GM19238 (cell line): Measurements from ENCODE around the gene RSPO1.
A peak's percentile ranks its signal among the peaks of the same experiment; 100 is the strongest.
"Not testable (repeated sequence)": the region's sequence is repeated elsewhere in the genome, so short reads cannot be mapped to it uniquely, and the experiment has no call there.

Source experiments
- DNase-seq: peaks from one replicate; pipeline ENCODE4 v3.0.0; 2011; ENCODE audit warnings: low spot score; ENCODE audit not compliant: insufficient read length

Gene RSPO1, protein sequence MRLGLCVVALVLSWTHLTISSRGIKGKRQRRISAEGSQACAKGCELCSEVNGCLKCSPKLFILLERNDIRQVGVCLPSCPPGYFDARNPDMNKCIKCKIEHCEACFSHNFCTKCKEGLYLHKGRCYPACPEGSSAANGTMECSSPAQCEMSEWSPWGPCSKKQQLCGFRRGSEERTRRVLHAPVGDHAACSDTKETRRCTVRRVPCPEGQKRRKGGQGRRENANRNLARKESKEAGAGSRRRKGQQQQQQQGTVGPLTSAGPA

DNA sequence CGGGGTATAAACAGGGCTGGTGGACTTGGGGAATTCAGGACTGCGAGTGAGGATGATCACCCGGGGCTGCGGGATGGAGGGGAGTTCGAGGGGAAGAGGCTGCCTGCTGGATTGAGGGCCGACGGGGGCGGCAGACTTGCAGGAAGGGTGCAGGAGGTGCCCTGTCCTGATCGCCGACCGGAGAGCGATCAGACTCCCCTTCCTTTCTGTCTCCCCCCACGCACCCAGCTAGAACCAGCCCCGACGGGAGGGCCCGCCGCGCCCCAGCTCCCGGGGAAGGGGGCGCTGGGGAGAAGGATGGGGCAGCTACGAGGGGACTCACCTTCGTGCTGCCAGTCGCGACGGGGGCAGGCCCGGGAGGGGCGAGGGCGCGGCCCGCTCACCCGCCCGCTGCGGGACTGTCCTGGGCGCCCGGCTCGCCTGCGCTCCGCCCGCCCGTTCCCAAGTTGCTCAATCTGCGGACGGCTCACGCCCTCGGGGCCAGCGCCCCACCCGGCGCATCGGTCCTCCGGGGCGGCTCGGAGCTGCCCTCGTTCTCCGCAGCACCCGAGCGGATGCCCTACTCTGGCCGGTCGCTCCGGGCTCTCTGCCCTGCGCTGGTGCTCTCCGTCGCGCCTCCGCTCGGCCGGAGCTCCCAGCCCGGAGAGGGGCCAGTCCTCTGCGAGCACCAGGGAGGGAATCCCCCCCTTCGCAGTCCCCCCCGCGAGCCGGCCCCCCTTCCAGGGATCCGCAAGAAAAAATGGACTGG lies at the start of gene RSPO1:
Gene RSPO1, minus strand, starts transcription at position 649 of the 748 bp plus-strand sequence. CDS start 5,231 bp downstream, outside the sequence.
- no peak for DNase-seq

DNA sequence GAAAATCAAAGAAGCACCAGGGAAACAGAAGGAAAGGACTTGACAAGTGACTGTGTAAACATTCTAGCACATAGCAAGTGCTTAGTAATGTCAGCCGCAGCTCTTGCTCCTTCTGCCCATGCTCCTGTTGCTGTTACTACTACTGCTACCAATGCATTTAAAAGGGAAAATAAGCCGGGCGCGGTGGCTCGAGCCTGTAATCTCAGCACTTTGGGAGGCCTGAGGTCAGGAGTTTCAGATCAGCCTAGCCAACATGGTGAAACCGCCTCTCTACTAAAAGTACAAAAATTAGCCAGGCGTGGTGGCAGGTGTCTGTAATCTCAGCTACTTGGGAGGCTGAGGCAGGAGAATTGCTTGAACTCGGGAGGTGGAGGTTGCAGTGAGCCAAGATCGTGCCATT lies 49.5 kb upstream of the RSPO1 start:
- DNase-seq, result not testable (repeated sequence)

DNA sequence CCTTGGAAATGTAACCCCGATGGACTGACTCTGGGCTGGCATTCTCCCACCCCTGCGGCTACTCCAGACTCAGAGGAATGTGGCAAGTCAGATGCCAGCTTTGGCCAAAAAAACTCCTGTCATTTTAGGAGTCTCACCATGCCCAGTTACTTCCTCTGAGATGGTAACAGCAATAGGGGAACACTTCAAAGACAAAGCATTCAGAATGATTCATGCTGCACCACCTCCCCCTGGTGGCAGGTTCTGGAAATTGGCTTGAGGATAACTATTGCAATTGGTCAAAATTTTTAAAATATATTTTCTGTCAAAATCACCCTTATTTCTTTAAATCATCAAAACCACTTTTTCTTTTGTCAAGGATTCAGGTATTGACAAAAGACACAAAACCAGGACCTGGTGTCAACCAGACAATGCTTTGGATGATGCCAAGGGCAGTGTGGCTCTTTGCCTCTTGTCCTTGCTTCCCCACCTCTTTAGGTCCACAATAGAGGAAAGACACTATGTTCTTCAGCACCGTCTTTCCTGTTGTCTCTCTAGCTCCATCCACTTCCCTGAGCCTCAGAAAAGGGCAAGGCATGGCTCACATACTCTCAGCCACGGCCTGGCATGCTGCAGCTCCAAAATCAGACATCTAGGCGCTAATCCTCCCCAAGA lies 47.8 kb upstream of the RSPO1 start:
- DNase-seq, result no peak

DNA sequence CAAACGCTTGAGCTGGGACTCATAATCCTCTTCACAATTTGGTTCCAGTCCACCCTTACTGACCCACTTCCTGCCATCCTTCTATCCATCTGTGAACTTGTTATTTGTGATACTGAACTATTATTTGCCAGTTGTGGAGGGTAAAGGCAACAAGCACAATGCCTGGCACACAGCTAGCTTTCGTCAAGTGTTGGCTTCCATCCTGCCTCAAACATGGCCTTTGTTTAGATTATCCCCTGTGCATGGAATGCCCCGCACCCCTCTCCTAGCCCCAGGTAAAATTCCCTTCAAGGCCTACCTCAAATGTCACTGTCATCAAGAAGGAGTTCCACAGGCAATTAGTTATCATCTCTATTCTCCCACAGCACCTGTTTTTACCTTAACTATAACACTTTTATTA lies 46.2 kb upstream of the RSPO1 start:
- no peak for DNase-seq

DNA sequence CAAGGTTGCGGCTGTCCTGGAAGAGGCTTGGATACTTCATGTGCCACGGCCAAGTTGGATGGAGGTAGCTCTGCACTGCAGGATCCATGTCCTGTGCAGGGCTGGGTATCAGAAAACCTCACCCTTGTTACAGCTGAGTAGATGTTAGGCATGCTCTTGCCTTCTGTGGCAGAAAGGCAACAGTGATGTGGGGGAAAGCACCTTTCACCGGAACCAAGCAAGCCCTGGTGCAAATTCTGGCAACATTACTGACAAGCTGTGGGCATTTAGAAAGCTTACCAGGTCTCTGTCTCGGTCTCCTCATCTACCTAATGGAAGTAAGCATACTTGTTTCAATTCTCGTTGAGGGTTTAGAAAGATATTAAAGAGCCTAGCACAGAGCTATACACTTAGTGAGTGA lies 43.1 kb upstream of the RSPO1 start:
- no peak for DNase-seq

DNA sequence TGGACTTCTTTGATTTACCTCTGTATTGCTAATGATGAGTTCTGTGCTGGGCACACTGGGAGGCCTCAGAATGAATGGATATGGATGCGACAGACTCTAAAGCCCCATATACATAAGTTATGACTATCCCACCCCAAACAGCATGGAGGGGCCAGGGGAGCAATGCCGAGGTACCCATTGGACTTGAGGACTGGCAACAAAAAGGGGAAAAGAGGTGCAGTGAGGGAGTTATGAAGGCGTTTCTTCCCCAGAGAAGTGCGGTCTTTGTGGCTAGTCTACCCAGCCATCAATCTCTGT lies 42.4 kb upstream of the RSPO1 start:
- no peak for DNase-seq

DNA sequence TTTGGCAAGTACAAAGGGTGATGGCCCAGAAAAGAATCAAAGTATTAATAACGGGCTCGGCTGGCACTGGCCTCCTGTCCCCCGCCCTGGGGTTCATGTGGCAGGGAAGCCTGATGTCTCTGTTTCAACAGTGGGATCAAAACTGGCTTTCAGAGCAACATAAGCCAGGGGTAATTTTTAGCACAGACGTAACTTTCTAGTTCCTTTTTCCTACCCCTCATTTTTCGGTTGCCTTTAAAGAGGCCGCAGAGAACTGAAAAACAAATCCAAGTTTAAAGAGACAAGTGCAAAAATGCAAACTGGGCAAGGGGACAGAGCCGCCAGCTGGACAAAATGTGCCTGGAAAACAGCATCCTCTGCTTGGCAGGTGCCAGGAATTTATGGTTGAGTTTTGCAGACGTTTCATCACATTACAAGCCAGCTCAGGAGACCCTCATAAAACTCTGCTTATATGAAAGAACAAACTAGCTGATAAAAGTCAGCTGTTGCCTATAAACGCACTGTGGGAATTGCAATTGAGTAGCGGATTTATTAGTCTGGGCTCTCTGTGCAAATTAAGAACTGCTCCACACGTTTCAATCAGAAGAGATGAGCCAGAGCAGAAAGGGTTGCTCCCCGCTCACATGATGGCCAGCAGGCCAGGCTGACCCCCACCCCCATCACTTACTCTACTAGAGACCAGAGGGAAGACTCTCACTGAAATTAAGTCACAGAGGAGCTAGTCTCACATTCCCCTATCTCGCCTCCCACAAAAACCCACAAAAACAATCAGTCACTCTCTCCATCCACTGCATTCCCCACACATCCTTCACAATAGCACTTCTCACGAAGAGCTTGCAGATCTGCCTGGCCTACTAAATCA lies 41.8 kb upstream of the RSPO1 start:
- DNase-seq, result peak; percentile 40

DNA sequence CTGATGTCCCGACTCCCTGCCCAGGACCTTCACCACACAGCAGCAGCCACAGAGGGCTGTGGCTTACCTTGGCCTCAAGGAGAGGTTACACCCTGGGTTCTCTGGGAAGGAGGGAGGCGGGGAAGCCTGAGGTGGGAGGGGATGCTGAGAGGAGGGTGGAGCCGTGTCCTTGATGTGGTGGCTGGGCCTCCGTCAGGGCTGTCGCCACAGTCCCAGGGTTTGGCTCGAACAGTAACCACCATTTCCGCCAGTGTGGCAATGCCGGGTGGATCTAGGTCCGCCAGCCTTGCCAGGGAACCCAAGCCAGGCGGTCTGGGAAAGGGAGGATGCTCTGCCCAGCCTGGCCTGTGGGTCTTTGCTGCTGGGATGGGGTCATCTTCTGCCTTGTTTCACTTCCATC lies 39.2 kb upstream of the RSPO1 start:
- DNase-seq, result no peak

DNA sequence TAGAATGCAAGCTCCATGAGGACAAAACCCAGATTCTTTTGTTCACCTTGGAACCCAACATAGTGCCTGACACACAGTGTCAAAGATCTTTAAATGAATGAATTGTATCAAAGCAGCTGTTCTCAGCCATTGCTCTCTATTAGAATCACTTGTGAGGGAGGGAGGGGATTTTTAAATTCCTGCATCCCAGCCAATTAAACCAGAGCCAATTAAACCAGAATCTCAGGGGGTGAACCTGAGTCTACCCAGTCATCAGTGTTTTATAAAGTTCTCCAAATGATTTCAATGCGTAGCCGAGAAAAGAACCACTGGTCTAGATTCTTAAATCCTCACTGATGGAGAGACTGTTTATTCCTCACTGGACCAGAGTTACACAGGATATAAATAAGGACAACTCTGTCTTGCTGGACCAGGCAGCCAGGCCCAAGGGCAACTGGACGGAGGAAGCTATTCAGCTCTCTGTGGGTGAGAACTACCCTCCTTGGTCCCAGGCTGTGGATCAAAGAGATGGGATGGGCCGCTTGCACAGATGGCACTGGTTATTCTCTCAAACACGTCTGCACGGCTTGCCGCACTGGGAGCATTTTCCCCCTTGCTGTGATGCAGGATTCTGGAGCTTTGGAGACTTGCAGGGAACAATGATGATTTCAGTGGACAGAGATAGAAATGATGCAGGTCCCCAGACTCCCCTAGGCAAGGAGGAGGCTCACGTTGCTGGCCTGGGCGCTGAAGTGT lies 37.6 kb upstream of the RSPO1 start:
- DNase-seq, result no peak

DNA sequence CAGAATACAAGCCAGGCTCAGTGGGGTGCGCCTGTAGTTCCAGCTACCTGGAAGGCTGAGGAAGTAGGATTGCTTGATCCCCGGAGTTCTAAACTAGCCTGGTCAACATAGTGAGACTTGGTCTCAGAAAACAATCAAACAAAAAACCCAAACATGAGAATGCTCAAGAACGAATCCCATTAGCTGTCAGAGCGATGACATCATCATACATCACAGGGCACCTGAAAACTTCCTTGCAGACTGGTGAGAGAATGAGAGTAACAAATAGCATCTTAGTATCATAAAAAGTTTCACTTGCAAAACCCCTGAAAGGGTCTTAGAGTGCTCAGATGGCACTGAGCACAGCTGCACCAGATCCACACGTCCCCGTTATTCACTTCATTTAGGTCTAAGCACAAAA lies 36.6 kb upstream of the RSPO1 start:
- no peak for DNase-seq

DNA sequence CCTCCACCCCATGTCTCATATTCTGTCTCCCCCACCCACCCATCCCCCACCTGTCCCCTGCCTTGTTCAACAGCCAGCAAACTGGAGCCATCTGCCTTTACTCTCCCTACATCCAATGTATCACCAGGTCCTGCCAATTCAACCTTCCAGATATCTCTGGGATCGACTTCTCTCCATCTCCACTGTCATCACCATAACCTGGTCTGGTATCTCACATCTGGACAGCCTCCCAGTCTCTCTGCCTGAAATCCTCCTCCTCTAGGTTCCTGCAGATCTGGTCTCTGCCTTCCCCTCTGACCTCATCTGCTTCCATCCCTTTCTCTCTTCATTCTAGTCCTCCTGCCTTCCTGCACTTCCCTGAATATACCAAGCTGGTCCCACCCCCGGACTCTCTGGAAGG lies 35.4 kb upstream of the RSPO1 start:
- DNase-seq, result no peak

DNA sequence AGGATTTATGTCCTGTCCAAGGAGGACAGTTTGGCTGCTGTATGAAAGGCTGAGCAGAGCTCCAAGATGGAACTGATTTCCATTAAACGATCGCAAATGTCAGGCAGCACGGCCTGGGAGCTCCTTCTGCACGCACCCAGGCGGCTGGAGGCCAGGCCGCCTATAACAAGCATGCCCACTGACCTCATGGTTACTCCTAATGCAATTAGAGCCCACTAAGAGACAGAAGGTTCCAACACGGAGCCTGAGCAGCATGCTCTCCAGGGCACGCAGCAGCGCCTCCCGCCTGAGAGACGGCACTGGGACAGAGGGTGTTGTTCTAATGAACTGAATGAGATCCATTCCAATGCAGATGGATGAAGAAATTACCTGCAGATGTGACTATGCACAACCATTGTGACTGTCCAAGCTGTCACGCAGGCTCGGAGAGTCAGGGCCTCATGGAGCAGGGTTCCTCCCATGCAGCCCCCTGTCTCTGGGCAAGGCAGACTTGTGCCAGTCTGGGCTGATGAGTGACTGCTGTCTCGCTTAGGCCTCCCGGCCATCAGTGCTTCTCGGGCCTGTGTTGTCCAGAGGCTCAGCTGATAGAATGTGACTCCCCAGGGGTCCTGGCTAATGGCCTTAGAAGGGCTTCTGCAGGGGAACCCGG lies 32.5 kb upstream of the RSPO1 start:
- DNase-seq, result no peak

DNA sequence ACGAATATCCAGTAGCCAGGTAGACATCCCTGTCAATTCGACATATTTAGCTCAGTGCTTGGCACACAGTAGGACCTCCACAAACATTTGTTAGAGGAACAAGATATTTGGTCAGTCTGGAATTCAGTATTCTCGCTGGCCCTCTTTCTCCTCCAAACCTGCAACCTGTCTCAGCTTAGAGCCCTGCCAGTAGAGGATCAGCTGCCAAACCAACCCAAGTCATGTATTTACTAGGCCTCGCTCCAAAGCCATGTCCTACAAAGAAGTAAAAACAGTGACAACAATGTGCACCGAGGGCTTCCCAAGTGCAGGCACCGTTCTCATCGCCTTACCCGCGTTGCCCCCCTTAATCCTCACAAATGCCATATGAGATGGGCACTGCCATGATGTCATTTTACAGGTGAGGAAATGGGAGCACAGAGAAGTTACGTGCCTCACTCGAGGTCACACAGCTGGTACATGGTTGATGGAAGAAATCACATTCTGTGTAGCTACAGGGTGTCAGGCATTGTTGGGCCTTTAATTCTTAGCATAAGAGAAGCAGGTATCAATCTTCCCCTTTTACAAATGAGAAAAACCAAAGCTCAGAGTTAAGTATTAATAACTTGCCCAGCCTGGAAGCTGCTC lies 31.7 kb upstream of the RSPO1 start:
- DNase-seq, result no peak

DNA sequence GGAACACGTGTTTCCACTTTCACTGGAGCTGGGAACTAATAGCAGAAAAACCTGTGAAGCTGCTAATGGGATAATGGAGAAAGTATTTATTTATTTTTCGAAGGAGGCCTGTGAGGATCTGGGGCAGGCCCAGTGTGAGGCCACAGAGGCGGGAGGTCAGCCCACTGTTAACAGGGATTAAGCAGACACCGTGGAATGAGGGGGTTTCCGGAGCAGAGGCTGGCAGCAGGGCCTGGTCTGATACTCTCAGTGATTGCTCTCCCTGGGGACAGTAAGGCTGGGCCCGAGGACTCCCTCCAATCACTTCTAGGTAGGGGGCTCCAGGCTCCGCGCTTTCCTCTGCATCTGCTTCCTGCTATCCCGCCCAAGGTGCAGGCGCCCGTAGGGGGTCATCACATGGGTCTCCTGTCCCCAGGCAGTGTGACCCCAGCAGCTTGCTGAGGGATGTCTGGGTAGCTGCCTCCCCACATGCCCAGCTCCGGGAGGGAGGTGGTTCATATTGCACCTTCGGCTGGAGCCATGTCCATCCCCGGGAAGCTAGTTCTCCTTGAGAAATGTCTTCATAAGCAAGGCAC lies 28.8 kb upstream of the RSPO1 start:
- DNase-seq, result no peak

DNA sequence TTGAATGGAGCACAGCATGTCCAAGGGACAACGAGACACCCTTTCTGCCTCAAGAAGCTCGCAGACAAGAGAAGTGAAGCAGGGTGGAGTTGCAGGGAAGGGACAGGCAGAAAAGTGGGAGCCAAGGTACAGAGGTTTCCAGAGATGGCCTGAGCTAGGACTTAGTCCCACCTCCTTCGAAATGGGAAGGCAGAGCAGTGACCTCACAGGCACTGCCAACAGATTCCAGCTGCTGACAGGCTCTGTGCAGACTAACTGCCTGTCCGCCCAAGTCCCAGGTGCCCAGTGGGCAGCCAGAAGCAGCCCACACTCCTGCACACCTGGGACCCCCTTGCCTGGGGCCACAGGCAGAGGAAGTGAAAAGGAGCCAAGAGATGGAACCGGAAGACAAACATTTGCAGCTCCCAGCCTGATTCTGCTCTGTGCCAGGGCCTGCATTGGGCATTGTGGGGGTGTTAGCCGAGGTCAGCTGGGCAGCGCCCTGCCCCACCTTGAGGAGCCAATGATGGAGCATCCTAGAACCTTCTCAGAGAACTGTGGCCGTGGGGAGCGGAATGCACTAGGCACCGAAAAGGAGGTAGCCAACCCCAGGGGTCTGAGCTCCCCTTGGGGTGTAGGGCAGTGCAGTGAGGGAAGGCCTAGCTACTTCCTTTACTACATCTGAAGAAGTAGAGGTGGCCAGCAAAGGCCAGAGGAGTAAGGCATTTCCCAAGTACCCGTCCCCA lies 27.5 kb upstream of the RSPO1 start:
- no peak for DNase-seq

DNA sequence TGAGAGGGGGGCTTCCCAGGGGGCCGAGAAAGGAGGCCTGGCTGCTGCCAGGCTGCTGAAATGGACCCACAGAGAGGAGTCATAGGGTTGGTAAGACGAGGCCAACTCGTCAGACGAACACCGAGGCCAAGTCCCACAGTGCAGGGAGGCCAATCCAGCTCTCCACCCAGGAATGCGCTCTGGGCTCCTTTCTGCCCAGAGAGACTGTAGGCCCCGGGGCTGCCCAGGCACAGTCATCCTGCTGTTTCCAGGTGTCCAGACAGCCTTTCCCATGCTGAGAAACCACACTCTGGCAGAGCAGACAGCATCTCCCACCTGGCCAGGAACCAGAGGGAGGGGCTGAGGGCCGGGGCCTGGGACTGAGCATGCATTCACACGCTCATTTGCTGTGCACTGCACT lies 26.7 kb upstream of the RSPO1 start:
- DNase-seq, result no peak

DNA sequence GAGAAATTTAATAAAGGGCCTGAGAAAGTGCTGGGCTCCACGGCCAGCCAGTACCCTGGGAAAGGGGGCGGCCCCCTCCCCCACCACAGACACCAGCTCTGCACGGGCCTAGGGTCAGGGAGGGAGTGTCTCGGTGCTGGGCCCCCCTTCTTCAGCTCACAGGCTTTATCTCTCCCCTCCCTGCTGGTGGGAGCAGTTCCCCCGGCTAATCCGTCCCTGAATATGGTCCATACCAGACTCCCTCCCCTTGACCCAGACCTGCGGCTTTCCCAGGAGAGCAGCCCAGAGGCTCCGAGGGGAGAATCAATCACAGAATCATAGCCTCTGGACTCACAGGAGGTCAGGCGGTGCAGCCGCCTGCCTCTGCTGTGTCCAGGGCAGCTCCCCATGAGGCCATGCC lies 26.0 kb upstream of the RSPO1 start:
- DNase-seq, result no peak

DNA sequence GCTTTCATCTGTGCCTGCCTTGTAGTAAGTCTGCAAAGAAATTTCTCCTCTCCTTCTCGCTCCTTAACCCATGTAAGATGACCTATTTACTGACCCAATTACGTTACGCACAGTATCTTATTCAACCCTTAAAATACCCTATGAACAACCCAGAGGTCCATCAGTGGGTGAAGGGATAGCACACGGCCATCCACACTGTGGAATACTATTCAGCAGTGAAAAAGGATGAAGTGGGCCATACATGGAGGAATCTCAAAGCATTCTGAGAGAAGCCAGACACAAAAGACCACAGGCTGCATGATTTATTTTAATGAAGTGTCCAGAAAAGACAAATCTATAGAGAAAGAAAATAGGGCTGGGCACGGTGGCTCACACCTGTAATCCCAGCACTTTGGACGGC lies 23.8 kb upstream of the RSPO1 start:
- DNase-seq, result no peak
